CD4-positive, alpha-beta T cell (primary cell): ENCODE results near the gene TRAIP. TPM values are rescaled to one million over a fixed set of nuclear protein-coding genes. Genes with fewer than 3 reads are reported as not detected.
A peak's percentile ranks its signal among the peaks of the same experiment; 100 is the strongest.

Experiments
- ATAC-seq: fragments of 200-7000 bp; cut with Tn5 transposase; one replicate; pipeline ENCODE4 v1.10.0; 2022; ENCODE audit warnings: mild to moderate bottlenecking; ENCODE audit not compliant: poor library complexity
- CTCF ChIA-PET: fragments of 350-600 bp; sonication (Branson Sonifier 250); formaldehyde crosslinking; loops from one replicate; lab custom pipeline; 2021; ENCODE audit warnings: antibody characterized with exemption, inconsistent platforms; lab: Charles Lee
- POLR2A ChIA-PET: fragments of 350-600 bp; sonication (Branson Sonifier 250); formaldehyde crosslinking; loops from one replicate; lab custom pipeline; 2021; ENCODE audit warnings: antibody characterized with exemption, inconsistent platforms; lab: Charles Lee
- DNase-seq, 14 experiments: peaks; one replicate each; pipeline ENCODE4 v3.0.0-alpha.2; 2013 to 2020; ENCODE audit warnings: mixed read lengths in 2 of 14
- H3K27ac ChIP-seq, 2 donors: one replicate each; pipeline versions ENCODE4 v1.5.1 to v1.7.0; 2013; ENCODE audit warnings: low read length in 2 of 2, low read depth in 1 of 2, mild to moderate bottlenecking in 1 of 2
- H3K27me3 ChIP-seq, 2 experiments: 1 replicate in 1 of 2; 2 replicates in 1 of 2; pipeline versions ENCODE4 v1.6.1 to v1.7.0; 2013; ENCODE audit warnings: low read length in 2 of 2, control low read depth in 1 of 2, mild to moderate bottlenecking in 1 of 2, moderate library complexity in 1 of 2; ENCODE audit not compliant: insufficient read depth in 2 of 2, control insufficient read depth in 1 of 2
- H3K36me3 ChIP-seq: one replicate; pipeline ENCODE4 v1.6.1; 2013; ENCODE audit warnings: low read length, control low read depth; ENCODE audit not compliant: insufficient read depth
- H3K4me1 ChIP-seq: one replicate; pipeline ENCODE4 v1.6.1; 2013; ENCODE audit warnings: low read length, control low read depth; ENCODE audit not compliant: insufficient read depth
- H3K4me3 ChIP-seq: one replicate; pipeline ENCODE4 v1.5.1; 2013; ENCODE audit warnings: mild to moderate bottlenecking, low read length, moderate library complexity
- H3K9me3 ChIP-seq, 2 experiments: 1 replicate in 1 of 2; 2 replicates in 1 of 2; pipeline versions ENCODE4 v1.6.1 to v1.7.0; 2013; ENCODE audit warnings: low read length in 2 of 2, mild to moderate bottlenecking in 2 of 2, control low read depth in 1 of 2, moderate library complexity in 1 of 2; ENCODE audit not compliant: control insufficient read depth in 1 of 2, insufficient read depth in 1 of 2
- H3K27ac Mint-ChIP-seq: one replicate; pipeline ENCODE4 v1.8.0; 2020; ENCODE audit warnings: mixed read lengths
- H3K27me3 Mint-ChIP-seq: one replicate; pipeline ENCODE4 v1.8.0; 2021; ENCODE audit warnings: mixed read lengths
- H3K36me3 Mint-ChIP-seq: one replicate; pipeline ENCODE4 v1.8.0; 2021; ENCODE audit warnings: low read depth, mixed read lengths
- H3K4me1 Mint-ChIP-seq: one replicate; pipeline ENCODE4 v1.8.0; 2021; ENCODE audit warnings: low read depth, mixed read lengths
- H3K4me3 Mint-ChIP-seq: one replicate; pipeline ENCODE4 v1.8.0; 2020; ENCODE audit warnings: mild to moderate bottlenecking, mixed read lengths
- H3K9me3 Mint-ChIP-seq: one replicate; pipeline ENCODE4 v1.8.0; 2020; ENCODE audit warnings: mixed read lengths
- CTCF ChIP-seq: fragments of 200-600 bp; IDR thresholded peaks from one replicate; pipeline ENCODE4 v1.8.0; 2022; ENCODE audit warnings: antibody characterized with exemption, mild to moderate bottlenecking
- intact Hi-C, 2 experiments: fragments of 100-400 bp; cut with DNase I in 1 of 2; cut with micrococcal nuclease in 1 of 2; formaldehyde crosslinking; loops; one replicate each; pipeline versions ENCODE4 v1.15.1 to v1.9.0; 2023 to 2025; cut with DNase I, micrococcal nuclease
- microRNA-seq: library from miRNA; unstranded; fragments of <30 nt; microRNA quantifications from one replicate; pipeline ENCODE4 v1.2.0, GENCODE V29; 2021; ENCODE audit warnings: borderline microRNAs expressed, borderline replicate concordance
- total RNA-seq, 174 experiments: library from RNA in 2 of 174; stranded (reverse) in 2 of 174; gene quantifications; one replicate each; pipeline ENCODE4 v1.2.3 and lab custom pipeline; 2021 to 2026

TRAIP gene
- total RNA-seq, 2 experiments from 2014 or later, result 2.4 TPM

GRCh38 chr3:49779358-49780079 is 76.8 kb downstream of the TRAIP start:
- peaks cover 55% of the 10 kb centered on the region for H3K36me3 Mint-ChIP-seq
- H3K9me3 Mint-ChIP-seq, result no peaks in the 10 kb centered on the region
- ChIA-PET POLR2A (interaction anchor here (0.6 kb wide), 1 partner anchor 55 kb away, joined by 3 read pairs; the partner anchor contains the start of gene GMPPB), CTCF (interaction anchor here (1.5 kb wide), 1 partner anchor 23 kb away, joined by 4 read pairs; the partner anchor contains the start of gene INKA1)
- ATAC-seq, result no peak
- peak overlapping the region; percentile 3 for H3K27ac Mint-ChIP-seq
- H3K4me3 ChIP-seq, result no peak overlapping the region
- H3K27me3 Mint-ChIP-seq, result no peaks in the 10 kb centered on the region
- H3K36me3 ChIP-seq, result peaks cover 28% of the 10 kb centered on the region
- peaks cover 53% of the 10 kb centered on the region for H3K4me1 Mint-ChIP-seq
- DNase-seq, result no peak
- peaks cover 46% of the 10 kb centered on the region for H3K4me1 ChIP-seq
- no peak overlapping the region for H3K27ac ChIP-seq
- no peak overlapping the region for H3K4me3 Mint-ChIP-seq
- no peaks in the 10 kb centered on the region for H3K27me3 ChIP-seq
- intact Hi-C loops, result no loop called here
- H3K9me3 ChIP-seq, result no peaks in the 10 kb centered on the region
- no peak for TF ChIP-seq CTCF

Small RNAs within 50 kb of the gene (microRNA-seq; reads per million reads assigned to microRNA genes)
- 2.6 reads per million, percentile 12 among the genes with 10 or more reads in this experiment for gene MIR5193

Other genes starting within 250 kb of the TRAIP start
- 10 to 100 TPM; 44.3 to 45.5 TPM for gene APEH, start 182.2 kb downstream of the TRAIP start, total RNA-seq
- 1 to 10 TPM; 7.8 TPM for gene MST1, start 167.1 kb downstream of the TRAIP start, total RNA-seq
- 10 to 100 TPM; 28.8 to 29.7 TPM for gene RNF123, start 167.0 kb downstream of the TRAIP start, total RNA-seq
- gene AMIGO3, start 136.9 kb downstream of the TRAIP start, total RNA-seq, result 1 to 10 TPM in 1 of 2 experiments, under 1 TPM in 1; 0.82 to 1.3 TPM
- gene GMPPB, start 132.6 kb downstream of the TRAIP start, total RNA-seq, result 10 to 100 TPM; 39.0 to 41.4 TPM
- 10 to 100 TPM; 33.3 to 36.0 TPM for gene IP6K1, start 70.0 kb downstream of the TRAIP start, total RNA-seq
- gene CDHR4, start 56.7 kb downstream of the TRAIP start, total RNA-seq, result under 1 TPM in 1 of 2 experiments, not detected in 1; 0.17 TPM
- under 1 TPM; 0.85 to 0.87 TPM for gene INKA1, start 53.3 kb downstream of the TRAIP start, total RNA-seq
- gene UBA7, start 42.6 kb downstream of the TRAIP start, total RNA-seq, result 100 to 1,000 TPM; 208 to 213 TPM
- under 1 TPM in 1 of 2 experiments, not detected in 1; 0.28 TPM for gene CAMKV, start 13.3 kb upstream of the TRAIP start, total RNA-seq
- under 1 TPM; 0.55 to 0.89 TPM for gene MST1R, start 47.3 kb upstream of the TRAIP start, total RNA-seq
- gene MON1A, start 73.2 kb upstream of the TRAIP start, total RNA-seq, result 1 to 10 TPM in 1 of 2 experiments, under 1 TPM in 1; 0.85 to 1.3 TPM
- gene RBM6, start 83.6 kb upstream of the TRAIP start, total RNA-seq, result 100 to 1,000 TPM in 1 of 2 experiments, 10 to 100 TPM in 1; 99.3 to 106 TPM
- gene RBM5, start 232.4 kb upstream of the TRAIP start, total RNA-seq, result 100 to 1,000 TPM; 324 to 330 TPM